Loucy (cell line): ENCODE data around the gene SFRP5.

ENCODE experiments used
- CTCF ChIP-seq: fragments of 200-600 bp; sonication (generic); conservative IDR thresholded peaks from 2 replicates; pipeline ENCODE4 v1.5.1; 2014; ENCODE audit warnings: mild to moderate bottlenecking, antibody characterized with exemption, low read length
- EZH2phosphoT487 ChIP-seq: fragments of 200-600 bp; IDR thresholded peaks from 2 replicates; pipeline ENCODE4 v1.6.1; 2018; ENCODE audit warnings: antibody characterized with exemption, mild to moderate bottlenecking, moderate library complexity, borderline replicate concordance

GRCh38 chr10:97796651-97797050, 24.9 kb upstream of the SFRP5 start:
- TF ChIP-seq CTCF (no peak), EZH2phosphoT487 (no peak)
